Hematopoietic multipotent progenitor cell treated with erythropoietin and hydrocortisone succinate and interleukin-3 and kit ligand, for 8 days (in vitro differentiated cells): ENCODE data around the gene PCNX3.
"Not testable (repeated sequence)": the region's sequence is repeated elsewhere in the genome, so short reads cannot be mapped to it uniquely, and the experiment has no call there.

Source experiments
- DNase-seq: peaks from one replicate; pipeline ENCODE4 v3.0.0-alpha.2; 2015

PCNX3 gene

DNA sequence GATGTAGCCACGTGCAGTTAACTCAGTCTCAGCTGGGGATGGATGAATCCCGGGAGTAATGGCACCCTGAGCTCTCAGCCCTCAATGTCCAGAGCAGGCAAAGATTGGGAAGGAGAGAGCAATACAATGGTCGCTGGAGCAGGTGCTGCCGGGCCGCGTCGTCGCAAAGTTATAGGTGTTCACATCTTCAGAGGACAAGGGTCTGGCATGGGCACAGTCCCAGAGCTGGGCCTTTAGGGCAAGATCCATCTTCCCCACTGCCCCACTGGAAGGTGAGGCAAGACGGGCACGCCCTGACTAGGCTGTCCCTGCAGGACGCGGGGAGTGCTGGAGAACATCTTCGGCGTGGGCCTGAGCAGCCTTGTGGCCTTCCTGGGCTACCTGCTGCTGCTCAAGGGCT lies 7.6 kb downstream of the PCNX3 start:
- DNase-seq, result no peak

DNA sequence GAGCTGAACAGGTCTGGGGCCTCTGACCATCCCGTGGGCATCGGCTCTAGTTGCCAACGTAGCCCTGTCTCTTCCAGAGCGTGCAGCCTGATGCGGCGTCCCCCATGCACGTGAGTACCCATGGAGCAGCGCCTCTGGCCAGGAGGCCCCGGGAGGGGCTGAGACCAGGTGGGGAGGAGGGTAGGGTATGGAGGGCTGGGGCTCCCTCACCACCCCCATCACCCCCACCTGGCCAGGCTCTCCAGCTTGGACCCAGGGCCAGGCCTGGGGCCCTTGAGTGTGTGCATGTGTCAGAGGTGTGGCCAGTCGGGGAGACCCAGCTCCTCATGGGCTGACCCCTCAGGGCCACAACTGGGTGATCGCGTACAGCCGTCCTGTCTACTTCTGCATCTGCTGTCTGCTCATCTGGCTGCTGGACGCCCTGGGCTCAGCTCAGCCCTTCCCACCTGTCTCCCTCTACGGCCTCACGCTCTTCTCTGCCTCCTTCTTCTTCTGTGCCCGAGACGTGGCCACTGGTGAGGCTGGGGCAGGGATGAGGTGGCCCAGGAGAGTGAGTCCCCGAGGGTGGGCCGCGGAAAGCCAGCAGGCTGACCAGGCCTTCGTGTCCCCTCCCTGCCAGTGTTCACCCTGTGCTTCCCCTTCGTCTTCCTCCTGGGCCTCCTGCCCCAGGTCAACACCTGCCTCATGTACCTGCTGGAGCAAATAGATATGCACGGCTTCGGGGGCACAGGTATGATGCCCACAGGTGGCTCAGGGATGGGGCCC lies 8.5 kb downstream of the PCNX3 start:
- no peak for DNase-seq

DNA sequence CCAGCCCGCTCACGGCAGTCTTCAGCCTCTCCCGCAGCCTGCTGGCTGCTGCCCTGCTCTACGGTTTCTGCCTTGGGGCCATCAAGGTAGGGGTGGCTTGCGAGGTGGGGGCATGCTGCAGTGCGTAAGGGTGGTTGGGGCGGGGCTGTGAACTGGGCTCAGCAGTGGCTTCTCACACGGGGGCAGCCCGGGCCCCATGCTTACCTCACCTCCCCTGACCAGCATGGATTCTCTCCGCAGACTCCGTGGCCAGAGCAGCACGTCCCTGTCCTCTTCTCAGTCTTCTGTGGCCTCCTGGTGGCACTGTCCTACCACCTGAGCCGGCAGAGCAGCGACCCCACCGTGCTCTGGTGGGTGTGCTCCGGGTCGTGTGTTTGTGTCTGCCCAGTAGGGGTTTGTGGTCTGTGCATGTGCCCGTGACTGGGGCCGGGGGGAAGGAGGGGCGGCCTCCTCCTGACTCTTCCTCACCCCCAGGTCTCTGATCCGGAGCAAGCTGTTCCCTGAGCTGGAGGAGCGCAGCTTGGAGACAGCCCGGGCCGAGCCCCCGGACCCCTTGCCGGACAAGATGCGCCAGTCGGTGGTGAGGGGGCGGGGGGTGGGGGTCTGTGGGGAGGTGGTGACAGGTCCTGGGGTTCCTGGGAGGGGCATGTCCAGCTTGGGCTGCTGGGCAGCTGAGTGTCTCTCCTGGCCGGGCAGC lies 9.5 kb downstream of the PCNX3 start:
- DNase-seq, result no peak

DNA sequence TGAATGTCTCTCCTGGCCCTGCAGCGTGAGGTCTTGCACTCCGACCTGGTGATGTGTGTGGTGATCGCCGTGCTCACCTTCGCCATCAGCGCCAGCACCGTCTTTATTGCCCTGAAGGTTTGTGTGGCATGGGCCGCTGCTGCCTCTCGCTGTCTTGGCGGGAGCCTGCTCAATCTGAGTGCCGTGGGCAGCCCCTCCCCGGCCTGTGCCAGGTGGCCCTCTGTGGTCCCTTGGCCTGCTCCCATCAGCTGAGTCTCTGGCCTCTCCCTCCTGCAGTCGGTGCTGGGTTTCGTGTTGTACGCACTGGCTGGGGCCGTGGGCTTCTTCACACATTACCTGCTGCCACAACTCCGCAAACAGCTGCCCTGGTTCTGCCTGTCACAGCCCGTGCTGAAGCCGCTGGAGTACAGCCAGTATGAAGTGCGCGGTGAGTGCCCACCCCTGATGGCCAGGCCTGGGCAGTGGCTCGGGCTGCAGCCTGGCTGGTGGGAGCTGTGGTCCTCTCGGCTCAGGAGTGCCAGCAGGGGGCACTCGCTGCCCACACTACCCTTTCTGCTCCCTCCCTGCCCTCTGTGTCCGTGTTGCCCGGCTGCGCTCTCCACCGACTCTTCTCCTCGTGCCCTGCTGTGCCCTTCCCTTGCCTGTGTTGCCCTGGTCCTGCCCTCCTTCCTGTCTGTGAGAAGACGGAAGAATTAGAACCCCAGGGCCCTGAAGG lies 10.2 kb downstream of the PCNX3 start:
- peak; percentile 72 for DNase-seq

DNA sequence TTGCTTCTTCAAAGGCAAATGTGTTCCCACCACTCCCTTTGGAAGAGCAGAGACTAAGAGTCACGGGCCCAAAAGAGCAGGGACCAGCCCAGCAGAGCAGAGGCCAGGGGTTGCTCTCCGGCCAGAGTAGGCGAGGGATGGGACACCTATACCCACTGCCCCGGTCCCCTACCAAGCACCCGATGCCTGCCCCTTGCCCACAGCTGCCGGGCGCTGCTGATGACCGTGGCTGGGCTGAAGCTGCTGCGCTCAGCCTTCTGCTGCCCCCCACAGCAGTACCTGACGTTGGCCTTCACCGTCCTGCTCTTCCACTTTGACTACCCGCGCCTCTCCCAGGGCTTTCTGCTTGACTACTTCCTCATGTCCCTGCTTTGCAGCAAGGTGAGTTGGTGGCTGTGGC lies 11.6 kb downstream of the PCNX3 start:
- DNase-seq, result no peak

DNA sequence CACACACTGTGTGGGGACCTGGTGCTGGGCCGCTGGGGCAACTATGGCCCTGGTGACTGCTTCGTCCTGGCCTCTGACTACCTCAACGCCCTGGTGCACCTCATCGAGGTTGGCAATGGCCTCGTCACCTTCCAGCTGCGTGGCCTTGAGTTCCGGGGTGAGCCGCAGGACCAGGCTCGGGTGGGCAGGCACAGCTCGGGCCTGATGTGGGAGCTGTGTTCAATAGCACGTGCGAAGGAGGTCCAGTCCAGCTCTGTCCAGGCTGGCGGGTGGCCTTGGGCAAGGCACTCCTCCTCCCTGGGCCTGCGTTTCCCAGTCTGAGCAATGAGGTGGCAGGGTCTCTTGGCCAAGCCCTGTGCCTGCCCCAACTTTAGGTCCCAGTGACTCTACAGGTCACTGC lies 14.0 kb downstream of the PCNX3 start:
- DNase-seq, result no peak

DNA sequence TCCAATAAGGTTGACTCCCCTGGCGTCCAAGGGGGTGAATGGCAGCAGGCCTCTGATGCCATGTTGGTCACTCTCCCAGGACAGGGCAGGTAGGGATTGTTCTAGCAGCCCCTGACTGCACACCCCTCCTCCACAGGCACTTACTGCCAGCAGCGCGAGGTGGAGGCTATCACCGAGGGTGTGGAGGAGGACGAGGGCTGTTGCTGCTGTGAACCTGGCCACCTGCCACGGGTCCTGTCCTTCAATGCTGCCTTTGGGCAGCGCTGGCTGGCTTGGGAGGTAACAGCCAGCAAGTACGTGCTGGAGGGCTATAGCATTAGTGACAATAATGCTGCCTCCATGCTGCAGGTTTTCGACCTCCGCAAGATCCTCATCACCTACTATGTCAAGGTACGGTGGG lies 14.6 kb downstream of the PCNX3 start:
- DNase-seq, result no peak

DNA sequence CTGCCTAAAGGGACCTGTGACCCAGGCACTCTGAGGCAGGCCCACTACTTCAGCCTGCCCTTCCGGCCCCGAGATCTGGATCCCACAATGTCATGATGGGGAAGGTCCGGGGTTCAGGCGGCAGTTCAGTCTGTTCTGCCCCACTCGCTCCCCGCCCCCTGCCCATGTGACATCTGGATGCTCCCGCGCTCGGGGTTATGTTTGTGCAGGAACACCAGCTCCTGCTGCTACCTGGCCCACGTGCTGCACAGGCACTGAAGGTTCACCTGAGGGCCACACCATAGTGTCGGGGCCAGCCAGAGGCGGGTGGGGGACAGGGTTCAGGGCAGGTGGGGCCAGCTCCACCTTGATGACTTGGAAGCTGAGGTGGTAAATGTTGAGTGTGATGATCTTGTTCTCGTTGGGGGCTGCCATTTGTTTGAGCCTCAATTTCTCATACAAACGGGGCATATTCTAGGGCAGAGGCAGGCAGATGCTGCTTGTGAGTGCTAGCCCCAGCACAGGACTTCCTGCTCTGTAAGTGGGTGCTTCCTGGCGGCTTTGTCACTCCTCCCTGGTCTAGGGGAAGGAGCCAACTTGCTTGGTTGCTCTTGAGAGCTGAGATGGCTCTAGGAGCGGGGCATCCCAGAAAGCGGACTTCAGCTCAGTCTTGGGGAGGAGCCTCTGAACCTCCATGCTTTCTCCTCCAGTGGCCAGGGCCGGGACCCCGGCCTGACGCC lies 18.0 kb downstream of the PCNX3 start:
- no peak for DNase-seq

DNA sequence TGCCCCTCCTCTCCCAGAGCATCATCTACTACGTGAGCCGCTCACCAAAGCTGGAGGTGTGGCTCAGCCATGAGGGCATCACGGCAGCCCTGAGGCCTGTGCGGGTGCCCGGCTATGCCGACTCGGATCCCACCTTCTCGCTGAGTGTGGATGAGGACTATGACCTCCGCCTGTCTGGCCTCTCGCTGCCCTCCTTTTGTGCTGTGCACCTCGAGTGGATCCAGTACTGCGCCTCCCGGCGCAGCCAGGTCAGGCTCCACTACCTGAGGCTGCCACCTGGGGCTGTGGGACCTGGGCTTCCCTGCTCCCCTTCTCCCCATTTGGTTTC lies 18.5 kb downstream of the PCNX3 start:
- no peak for DNase-seq

DNA sequence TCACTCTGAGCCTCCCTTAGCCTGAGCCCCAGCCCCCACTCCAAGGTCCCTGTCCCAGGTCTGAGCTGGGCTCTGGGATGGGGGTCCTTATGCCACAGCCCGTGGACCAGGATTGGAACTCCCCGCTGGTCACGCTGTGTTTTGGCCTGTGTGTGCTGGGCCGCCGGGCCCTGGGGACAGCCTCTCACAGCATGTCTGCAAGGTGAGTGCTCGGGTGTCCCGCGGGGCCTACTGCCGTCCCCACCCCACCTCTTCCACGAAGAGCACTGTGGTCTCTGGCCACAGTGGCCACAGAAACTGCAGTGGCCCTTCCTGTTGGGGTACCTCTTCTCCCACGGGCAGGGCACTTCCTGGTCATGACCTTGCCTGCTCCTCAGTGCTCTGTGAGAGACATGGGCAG lies 18.9 kb downstream of the PCNX3 start:
- no peak for DNase-seq

DNA sequence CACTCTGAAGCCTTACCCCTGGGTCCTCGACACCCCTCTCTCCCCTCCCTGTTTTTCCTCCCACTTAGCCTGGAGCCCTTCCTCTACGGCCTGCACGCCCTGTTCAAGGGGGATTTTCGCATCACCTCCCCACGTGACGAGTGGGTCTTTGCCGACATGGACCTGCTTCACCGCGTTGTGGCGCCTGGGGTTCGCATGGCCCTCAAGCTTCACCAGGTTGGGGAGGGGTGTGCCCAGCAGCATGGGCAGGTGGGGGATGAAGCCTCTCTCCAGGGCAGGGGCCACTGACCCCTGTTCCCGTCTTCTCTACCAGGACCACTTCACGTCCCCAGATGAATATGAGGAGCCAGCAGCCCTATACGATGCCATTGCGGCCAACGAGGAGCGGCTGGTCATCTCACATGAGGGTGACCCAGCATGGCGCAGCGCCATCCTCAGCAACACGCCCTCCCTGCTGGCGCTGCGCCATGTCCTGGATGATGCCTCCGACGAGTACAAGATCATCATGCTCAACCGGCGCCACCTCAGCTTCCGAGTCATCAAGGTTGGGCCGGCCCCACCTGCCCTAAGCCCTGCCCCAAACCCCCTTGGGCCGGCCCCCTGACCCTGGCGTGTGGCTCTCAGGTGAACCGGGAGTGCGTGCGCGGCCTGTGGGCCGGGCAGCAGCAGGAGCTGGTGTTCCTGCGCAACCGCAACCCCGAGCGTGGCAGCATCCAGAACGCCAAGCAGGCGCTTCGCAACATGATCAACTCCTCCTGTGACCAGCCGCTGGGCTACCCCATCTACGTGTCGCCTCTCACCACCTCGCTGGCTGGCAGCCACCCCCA lies 19.5 kb downstream of the PCNX3 start:
- DNase-seq, result no peak

DNA sequence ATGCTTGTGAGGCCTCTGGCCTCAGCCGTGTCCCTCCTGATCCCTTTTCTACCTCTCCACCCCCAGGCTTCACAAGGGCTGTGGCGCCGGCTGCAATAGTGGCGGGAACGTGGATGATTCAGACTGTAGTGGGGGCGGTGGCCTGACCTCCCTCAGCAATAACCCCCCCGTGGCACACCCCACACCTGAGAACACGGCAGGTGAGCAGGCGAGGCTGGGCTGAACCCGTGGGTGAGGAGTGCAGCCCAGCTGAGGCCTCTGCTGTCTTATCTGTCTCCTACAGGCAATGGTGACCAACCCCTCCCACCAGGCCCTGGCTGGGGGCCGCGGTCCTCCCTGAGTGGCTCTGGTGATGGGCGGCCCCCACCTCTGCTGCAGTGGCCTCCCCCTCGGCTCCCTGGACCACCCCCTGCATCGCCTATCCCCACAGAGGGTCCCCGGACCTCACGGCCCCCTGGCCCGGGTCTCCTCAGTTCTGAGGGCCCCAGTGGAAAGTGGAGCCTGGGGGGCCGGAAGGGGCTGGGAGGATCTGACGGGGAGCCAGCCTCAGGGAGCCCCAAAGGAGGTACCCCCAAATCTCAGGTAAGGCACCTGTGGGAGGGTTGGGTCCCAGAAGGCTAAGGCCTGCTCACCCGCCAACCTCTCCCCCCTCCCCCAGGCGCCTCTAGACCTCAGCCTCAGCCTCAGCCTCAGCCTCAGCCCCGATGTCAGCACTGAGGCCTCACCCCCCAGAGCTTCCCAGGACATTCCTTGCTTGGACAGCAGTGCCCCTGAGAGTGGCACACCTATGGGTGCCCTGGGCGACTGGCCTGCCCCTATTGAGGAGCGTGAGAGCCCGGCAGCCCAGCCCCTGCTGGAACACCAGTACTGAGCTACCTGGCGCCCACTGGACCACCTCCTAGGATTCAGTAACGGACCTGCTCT lies 20.8 kb downstream of the PCNX3 start:
- peak; percentile 77 for DNase-seq

DNA sequence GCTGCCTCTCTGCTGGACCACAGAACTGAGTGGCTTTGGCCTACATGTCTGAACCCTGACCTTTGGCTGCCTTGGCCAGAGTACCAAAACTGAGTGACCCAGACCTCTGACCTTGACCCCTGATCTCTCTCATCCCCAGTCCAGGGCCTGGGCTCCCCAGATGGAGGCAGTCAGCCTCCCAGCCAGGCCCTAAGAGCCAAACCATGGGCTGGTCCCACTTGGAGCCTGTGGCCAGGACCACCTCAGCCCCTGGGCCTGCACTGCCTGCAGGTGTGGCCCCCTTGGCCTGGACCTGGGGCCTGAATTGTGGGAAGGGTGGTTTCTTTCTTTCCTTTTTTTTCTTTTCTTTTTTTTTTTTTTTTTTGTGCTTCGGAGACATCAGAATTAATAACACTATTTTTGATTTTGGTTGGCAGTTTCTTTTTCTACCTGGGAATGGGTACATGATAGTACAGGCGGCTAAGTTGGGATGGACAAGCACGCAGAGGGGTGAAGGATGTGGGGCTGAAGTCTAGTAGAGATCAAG lies 21.5 kb downstream of the PCNX3 start:
- DNase-seq, result no peak

DNA sequence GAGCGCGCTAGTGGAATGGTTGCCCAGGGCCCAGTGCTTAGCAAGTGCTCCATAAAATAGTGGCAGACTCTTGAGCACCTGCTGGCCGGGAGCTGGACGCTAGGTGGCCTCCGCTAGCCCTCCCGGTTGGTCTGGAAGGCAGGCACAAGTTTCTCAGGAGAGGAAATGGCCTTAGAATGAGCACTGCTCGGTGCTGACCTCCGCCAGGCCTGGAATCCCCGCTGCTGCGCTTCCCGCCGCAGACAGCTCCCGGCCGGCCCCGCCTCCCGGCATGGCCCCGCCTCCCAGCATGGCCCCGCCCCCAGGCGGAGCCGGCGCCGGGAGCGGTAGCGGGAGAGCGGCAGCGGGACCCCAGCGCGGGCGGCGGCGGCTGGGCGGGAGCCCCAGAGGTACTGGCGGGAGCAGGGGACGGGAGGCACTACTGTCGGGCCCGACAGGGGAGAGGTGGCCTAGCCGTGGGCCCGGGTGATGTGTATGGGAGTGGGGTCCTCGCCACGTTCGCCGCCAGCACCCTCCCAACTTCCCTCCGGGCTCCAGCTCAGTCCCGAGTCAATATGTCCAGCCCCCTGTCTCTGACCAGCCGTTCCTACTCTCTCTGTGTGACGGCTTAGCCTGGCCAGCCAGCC lies 22.3 kb downstream of the PCNX3 start, which contains the start of gene SIPA1:
Gene SIPA1, plus strand, starts transcription at position 308 of the 626 bp plus-strand sequence. CDS start 2,821 bp downstream, outside the sequence.
- peak; percentile 74 for DNase-seq

DNA sequence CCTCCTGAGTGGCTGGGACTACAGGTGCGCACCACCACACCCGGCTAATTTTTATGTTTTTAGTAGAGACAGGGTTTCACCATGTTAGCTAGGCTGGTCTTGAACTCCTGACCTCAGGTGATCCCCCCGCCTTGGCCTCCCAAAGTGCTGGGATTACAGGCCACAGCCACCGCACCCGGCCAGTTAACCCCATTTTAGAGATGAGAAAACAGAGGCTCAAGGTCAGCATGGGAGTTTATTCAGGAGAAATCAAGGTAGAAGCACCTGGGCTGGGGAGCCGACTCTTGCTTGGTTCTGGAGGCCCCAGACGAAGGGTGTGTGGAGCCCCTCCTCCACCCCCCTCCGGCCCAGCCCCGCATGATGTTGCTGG lies 23.6 kb downstream of the PCNX3 start:
- not testable (repeated sequence) for DNase-seq

DNA sequence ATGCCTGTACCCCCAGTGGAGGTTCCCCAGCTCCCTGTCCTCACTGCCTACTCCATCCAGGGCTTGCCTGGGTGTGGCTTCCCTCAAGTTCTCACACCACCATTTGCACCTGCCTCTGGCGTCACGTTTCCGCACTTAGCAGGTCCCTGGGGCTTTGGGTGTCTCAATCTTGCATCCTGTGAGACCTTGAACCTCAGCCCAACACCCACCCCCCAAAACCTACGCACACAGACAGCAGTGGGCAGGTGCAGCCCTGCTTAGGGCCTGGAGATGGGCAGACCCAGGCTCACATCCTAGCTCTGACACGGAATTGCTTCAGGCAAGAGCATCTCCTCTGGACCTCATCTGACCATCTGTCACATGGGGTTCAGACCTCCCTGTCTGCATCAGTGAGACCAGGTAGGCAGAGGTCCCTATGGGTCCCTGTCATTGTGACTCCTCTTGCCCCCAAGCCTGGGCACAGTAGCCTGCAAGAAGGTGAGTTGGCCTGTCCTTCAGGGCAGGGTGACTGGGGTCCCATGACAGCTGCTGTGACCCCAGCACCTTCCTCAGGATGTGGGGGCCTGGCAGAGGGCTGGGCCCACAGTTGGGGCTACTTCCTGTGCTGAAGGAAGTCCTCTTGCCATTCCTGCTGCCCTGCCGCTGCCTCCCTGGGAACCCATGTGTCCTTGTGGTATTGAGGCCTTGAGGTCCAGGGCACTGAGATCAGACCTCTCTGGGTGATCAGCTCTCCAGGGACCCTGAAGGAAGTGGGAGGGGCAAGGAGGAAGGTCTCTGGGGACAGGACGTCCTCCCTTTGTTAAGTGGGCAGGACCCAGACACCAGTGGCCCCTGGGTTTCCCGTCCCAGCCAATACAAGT lies 24.3 kb downstream of the PCNX3 start:
- no peak for DNase-seq

DNA sequence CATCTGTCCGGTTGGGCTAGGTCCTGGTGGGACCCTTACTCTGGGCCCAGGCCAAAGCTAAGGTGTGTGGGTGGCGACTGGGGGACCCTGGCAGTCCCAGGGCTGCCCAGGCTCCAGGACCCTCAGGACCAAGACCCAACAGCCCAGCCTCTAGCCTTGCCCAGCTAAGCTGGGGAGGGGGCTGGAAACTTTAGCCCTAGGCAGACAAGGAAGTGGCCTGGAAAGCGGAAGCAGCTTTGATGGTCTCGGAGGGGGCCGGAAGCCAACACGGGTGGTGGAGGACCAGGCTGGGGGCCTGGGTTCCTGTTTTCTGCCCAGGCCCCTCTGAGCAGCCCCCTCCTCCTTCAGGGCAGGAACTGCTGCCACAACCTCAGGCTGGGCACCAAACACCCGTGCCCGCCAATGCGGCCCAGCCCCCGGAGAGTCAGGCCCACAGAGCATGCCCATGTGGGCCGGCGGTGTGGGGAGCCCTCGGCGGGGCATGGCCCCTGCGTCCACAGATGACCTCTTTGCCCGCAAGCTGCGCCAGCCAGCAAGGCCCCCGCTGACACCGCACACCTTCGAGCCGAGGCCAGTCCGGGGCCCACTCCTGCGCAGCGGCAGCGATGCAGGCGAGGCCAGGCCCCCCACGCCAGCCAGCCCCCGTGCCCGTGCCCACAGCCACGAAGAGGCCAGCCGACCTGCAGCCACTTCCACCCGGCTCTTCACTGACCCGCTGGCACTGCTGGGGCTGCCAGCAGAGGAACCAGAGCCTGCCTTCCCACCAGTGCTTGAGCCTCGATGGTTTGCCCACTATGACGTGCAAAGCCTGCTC lies 25.1 kb downstream of the PCNX3 start:
- peak; percentile 30 for DNase-seq

DNA sequence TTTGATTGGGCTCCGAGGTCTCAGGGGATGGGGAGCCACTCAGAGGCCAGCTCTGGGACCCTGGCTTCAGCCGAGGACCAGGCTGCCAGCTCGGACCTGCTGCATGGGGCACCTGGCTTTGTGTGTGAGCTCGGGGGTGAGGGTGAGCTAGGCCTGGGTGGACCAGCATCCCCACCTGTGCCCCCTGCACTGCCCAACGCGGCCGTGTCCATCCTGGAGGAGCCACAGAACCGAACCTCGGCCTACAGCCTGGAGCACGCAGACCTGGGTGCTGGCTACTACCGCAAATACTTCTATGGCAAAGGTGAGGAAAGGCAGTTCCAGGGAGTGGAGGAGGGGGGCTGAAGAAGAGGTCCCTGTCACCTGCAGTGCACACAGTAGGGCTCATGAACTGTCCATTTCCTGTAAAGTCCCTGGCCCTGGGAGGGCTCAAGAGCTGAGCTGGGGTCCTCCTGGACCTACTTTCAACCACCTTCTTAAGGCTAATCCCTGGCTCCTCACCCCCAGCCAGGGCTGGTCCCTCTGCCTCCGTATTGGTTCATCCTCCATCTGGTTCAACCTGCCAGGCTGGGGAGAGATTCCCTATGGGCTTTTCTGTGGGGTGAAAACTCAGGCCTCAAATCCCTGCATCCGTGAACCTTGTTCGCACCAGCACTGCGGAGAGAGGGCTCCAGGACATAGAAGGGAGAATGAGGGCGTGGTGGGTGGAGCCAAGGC lies 25.9 kb downstream of the PCNX3 start:
- no peak for DNase-seq
